GM19043 (cell line): ENCODE measurements around the gene GIMAP8.

ENCODE experiments used
- ATAC-seq: cut with Tn5 transposase; IDR thresholded peaks from one replicate; pipeline ENCODE4 v1.9.1; 2021; ENCODE audit warnings: low read depth; ENCODE audit not compliant: unreplicated experiment

GIMAP8 gene

GRCh38 chr7:150450491-150451001 lies at the start of gene GIMAP8:
GIMAP8 (plus strand) TSS chr7:150450630; CDS start chr7:150466699, 16,069 bp downstream.
- ATAC-seq = peak; percentile 35

DNA sequence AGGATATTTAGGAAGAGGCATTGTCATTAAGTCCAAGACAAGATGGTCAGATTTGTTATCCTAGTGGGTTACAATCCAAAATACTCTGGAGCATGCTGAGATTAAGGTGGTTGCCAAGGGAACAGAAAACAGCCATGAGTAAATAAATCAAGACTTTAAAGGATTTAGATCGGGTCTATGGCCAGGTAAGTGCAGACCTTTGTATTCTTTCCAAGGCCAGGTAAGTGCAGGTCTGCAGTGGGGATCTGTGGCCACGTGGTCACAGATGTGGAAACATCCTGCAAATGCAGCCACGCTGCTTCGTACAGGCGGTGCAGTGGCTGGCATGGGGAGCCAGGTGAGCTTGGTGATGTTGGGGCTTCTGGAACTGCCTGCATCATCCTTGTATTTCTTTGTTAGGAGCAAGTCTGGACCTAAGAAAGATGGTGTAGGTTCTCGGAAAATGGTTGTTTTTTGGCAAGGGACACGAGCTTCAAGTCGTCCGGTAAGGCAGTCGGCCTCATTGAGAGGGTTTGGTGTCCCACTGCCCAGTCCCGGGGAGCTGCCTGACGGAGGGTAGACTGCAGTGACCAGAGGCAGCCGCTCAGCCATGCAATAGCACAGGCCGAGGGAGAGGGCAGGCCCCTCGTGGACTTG lies 49.5 kb upstream of the GIMAP8 start:
- ATAC-seq = no peak

DNA sequence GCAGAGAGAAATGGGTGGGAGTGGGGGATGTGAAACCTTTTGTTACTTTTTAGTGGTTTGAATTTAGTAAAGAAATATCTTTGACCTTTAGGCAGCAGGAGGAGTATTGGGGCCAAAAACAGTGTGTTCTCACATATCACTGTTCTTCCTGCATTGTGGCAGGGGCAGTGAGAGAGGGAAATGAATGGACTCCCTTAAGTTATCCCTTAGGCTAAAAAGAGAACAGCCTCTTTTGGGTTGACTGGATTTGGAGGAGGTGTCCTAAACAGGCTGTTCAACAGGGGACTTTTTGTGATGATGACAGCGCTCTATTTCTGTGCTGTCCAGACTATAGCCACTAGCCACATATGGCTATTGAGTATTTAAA lies 49.0 kb upstream of the GIMAP8 start:
- no peak for ATAC-seq

GRCh38 chr7:150401861-150402631 lies 48.4 kb upstream of the GIMAP8 start:
- ATAC-seq = no peak

GRCh38 chr7:150402671-150403321 lies 47.6 kb upstream of the GIMAP8 start:
- ATAC-seq = no peak

DNA sequence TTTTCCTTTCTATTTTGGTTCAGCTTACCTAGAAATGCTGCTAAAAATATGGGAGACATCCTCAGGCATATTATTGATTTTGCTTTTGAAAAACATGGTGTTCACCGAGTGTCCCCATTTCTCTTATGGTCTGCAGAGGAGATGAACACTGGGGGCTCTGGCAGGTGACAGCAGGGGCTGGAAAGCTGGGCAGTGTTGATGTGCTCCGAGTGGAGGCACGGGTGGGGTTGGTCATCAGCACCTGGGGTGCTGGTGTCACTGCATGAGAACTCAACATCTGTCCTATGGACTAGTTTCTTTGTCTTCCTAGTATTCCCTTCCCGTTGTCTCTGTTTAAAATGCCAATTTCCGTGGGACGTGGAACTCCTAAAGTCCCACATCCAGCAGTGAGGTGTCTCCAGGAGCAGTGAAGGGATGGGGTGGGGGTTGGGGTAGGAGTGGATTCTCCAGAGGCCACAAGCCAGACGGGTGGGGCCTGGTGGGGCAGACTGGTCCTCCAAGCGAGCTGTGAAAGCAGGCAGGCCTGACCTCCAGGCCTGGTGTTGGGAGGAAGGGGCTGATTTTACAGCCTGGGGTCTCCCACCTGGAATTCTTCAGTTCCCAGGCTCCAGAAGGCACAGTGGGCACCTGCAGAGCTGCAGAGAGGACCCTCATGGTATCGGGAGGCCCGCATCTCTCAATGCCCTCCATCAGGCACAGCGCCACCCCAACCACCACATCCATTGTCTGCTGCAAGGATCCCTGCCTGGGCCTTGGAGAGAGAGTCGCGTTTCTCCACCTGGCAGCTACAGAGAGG lies 46.9 kb upstream of the GIMAP8 start:
- ATAC-seq = no peak

GRCh38 chr7:150404172-150404804 lies 46.1 kb upstream of the GIMAP8 start:
- ATAC-seq = no peak

- ATAC-seq = peak; percentile 39
These were observed 45.4 kb upstream of the GIMAP8 start for GRCh38 chr7:150404805-150405583.

GRCh38 chr7:150405584-150406311 lies 44.7 kb upstream of the GIMAP8 start:
- ATAC-seq = no peak

DNA sequence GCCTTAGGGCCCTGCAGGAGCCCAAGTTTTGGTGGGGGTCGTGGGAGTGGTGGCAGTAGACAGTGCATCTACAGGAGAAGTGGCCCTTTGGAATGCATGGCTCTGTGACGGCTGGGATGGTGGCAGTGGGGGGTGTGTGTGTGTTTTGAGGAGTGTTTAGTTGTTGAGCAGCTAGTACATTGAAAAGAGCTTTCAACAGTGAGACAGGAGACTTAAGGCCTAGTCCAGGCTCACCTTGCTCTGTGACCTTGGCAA lies 44.2 kb upstream of the GIMAP8 start:
- ATAC-seq = no peak

GRCh38 chr7:150406567-150407421 lies 43.6 kb upstream of the GIMAP8 start:
- ATAC-seq = peak; percentile 61

GRCh38 chr7:150407588-150408392 lies 42.6 kb upstream of the GIMAP8 start:
- no peak for ATAC-seq

DNA sequence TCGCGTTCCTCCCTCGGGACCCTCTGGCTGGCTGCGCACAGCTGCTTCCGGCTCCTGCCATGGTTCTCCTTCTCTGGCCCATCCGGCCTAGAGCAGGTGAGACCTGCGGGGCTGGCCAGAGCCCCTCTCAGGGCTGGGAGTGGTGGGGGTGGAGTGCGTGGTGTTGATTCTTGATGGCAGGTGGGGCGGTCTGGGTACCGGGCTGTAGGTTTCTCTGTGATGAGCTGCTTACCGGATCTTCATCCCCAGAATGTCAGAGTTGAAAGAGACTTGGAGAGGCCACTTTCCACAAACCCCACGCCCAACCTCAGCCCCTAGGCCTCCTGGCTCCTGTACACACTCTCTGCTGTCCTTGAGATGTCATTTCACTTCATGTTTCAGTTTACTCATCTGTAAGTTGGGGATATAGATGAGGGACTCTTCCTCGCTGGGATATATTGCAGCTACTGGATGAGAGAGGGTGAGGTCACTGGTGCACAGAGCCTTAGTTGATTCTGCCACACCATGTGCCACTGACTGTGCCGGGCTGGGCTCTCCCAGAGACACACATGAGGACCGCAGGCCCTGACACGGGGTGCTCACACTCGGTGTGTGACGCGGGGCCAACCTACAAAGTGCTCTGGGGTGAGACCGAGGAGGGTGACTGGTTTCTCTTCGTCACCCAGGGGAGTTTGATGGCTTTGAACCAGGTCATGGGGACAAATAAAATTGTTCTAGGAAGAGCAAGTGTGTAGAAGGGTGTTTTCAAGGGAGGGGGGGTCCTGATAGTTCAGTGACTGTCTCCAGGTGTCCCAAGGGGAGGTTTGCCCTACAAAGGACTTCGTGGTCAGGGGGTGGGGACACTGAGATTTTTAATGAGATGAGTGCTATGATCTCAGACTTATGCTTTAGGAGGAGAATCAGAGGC lies 41.8 kb upstream of the GIMAP8 start:
- no peak for ATAC-seq

- ATAC-seq = no peak
These were observed 41.0 kb upstream of the GIMAP8 start for GRCh38 chr7:150409300-150410030.

DNA sequence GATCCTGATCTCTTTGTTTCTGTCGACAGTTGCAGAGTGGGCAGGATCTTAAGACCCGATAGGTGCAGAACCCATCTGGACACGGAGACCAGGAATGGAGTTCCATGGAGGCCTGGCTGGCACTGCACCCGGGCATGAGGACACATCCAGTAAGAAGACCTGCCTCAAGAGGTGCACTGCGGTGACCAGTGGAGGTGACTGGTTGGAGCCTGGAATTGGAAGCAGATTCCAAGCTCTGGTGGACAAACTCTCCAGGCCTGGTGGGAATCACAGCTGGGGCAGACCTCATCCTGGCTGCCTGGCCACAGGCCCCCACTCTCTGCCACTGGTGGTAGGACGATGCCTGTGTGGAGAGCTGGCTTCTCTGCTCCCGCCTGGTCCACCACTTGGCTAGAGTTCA lies 40.3 kb upstream of the GIMAP8 start:
- no peak for ATAC-seq
